ENCODE measurements around the gene CELSR1. TPM values are rescaled to one million over a fixed set of nuclear protein-coding genes. Genes with fewer than 3 reads are reported as not detected.
A peak's percentile ranks its signal among the peaks of the same experiment; 100 is the strongest.

CELSR1 gene
- total RNA-seq, 3 donors from 2014 or later = 1.9 to 4.2 (median 2.5) TPM

- intact Hi-C loops (cut with DNase I, micrococcal nuclease) = loop anchor here in 1 of 2 donors (10.0 kb wide), 1 partner anchor 193 kb away; no protein-coding TSS in a partner anchor
- H3K4me3 ChIP-seq = no peak overlapping the region
- ATAC-seq (no peak), DNase-seq (no peak)
- peaks cover 12% of the 10 kb centered on the region for H3K36me3 ChIP-seq (ENCODE audit: low read depth)
- no peak for TF ChIP-seq CTCF (IDR thresholded peaks at IDR 0.05)
- H3K9me3 ChIP-seq = no peaks in the 10 kb centered on the region
- H3K4me1 ChIP-seq (ENCODE audit: low read depth) = no peaks in the 10 kb centered on the region
Measured at GRCh38 chr22:46352276-46352675, 185.1 kb downstream of the CELSR1 start.

GRCh38 chr22:46351767-46352166 lies 185.7 kb downstream of the CELSR1 start:
- DNase-seq (peak in 1 of 3 donors; percentile 18), ATAC-seq (no peak)
- no peak for TF ChIP-seq CTCF (IDR thresholded peaks at IDR 0.05)
- Histone ChIP-seq H3K9me3 (no peaks in the 10 kb centered on the region), H3K36me3 (ENCODE audit: low read depth) (peaks cover 12% of the 10 kb centered on the region), H3K4me3 (no peak overlapping the region), H3K4me1 (ENCODE audit: low read depth) (no peaks in the 10 kb centered on the region)
- intact Hi-C loops (cut with DNase I, micrococcal nuclease) = loop anchor here in 1 of 2 donors (10.0 kb wide), 1 partner anchor 193 kb away; no protein-coding TSS in a partner anchor

- Histone ChIP-seq H3K4me3 (no peak overlapping the region), H3K9me3 (no peaks in the 10 kb centered on the region), H3K4me1 (ENCODE audit: low read depth) (no peaks in the 10 kb centered on the region), H3K36me3 (ENCODE audit: low read depth) (peaks cover 12% of the 10 kb centered on the region)
- ATAC-seq (no peak), DNase-seq (peak in 1 of 3 donors; percentile 20)
- no peak for TF ChIP-seq CTCF (IDR thresholded peaks at IDR 0.05)
- intact Hi-C loops (cut with DNase I, micrococcal nuclease) = loop anchor here in 1 of 2 donors (10.0 kb wide), 1 partner anchor 194 kb away; no protein-coding TSS in a partner anchor
Measured at GRCh38 chr22:46351131-46351735, 186.2 kb downstream of the CELSR1 start.

GRCh38 chr22:46350646-46351045 lies 186.8 kb downstream of the CELSR1 start:
- H3K36me3 ChIP-seq (ENCODE audit: low read depth) = peaks cover 12% of the 10 kb centered on the region
- no peaks in the 10 kb centered on the region for H3K9me3 ChIP-seq
- DNase-seq (peak in 1 of 3 donors; percentile 11), ATAC-seq (no peak)
- no peak overlapping the region for H3K4me3 ChIP-seq
- intact Hi-C loops (cut with DNase I, micrococcal nuclease) = loop anchor here in 1 of 2 donors (10.0 kb wide), 1 partner anchor 194 kb away; no protein-coding TSS in a partner anchor
- no peak for TF ChIP-seq CTCF (IDR thresholded peaks at IDR 0.05)
- H3K4me1 ChIP-seq (ENCODE audit: low read depth) = no peaks in the 10 kb centered on the region

GRCh38 chr22:46350121-46350520 lies 187.3 kb downstream of the CELSR1 start:
- no peaks in the 10 kb centered on the region for H3K4me1 ChIP-seq (ENCODE audit: low read depth)
- H3K4me3 ChIP-seq = no peak overlapping the region
- no peaks in the 10 kb centered on the region for H3K9me3 ChIP-seq
- DNase-seq = no peak
- no peak for TF ChIP-seq CTCF (IDR thresholded peaks at IDR 0.05)
- peaks cover 12% of the 10 kb centered on the region for H3K36me3 ChIP-seq (ENCODE audit: low read depth)
- intact Hi-C loops (cut with DNase I, micrococcal nuclease) = loop anchor here in 1 of 2 donors (10.0 kb wide), 1 partner anchor 195 kb away; no protein-coding TSS in a partner anchor
- ATAC-seq = no peak
